GM10847 (cell line): ENCODE data around the gene CCSER1.

Experiments
- POLR2A ChIP-seq: IDR thresholded peaks from 2 replicates; pipeline ENCODE4 v1.6.1; 2011; ENCODE audit not compliant: insufficient read length; ENCODE audit errors: extremely low read depth

The CCSER1 gene

GRCh38 chr4:91268913-91269312 lies 1141.7 kb downstream of the CCSER1 start:
- no peak for TF ChIP-seq POLR2A

GRCh38 chr4:91279899-91280298 lies 1152.7 kb downstream of the CCSER1 start:
- no peak for TF ChIP-seq POLR2A

- TF ChIP-seq POLR2A: no peak
These were observed 1153.5 kb downstream of the CCSER1 start for GRCh38 chr4:91280551-91281290.

- no peak for TF ChIP-seq POLR2A
These were observed 1155.0 kb downstream of the CCSER1 start for GRCh38 chr4:91282217-91282616.

- TF ChIP-seq POLR2A: no peak
These were observed 1156.6 kb downstream of the CCSER1 start for GRCh38 chr4:91283726-91284230.

- no peak for TF ChIP-seq POLR2A
These were observed 1157.3 kb downstream of the CCSER1 start for GRCh38 chr4:91284480-91284879.

- no peak for TF ChIP-seq POLR2A
These were observed 1158.3 kb downstream of the CCSER1 start for GRCh38 chr4:91285487-91285886.

GRCh38 chr4:91288702-91289311 lies 1161.6 kb downstream of the CCSER1 start:
- no peak for TF ChIP-seq POLR2A

GRCh38 chr4:91298156-91298700 lies 1171.0 kb downstream of the CCSER1 start:
- TF ChIP-seq POLR2A: no peak

- no peak for TF ChIP-seq POLR2A
These were observed 1171.6 kb downstream of the CCSER1 start for GRCh38 chr4:91298824-91299223.

GRCh38 chr4:91302120-91302519 lies 1174.9 kb downstream of the CCSER1 start:
- no peak for TF ChIP-seq POLR2A

- no peak for TF ChIP-seq POLR2A
These were observed 1177.1 kb downstream of the CCSER1 start for GRCh38 chr4:91304292-91304691.

- no peak for TF ChIP-seq POLR2A
These were observed 1190.2 kb downstream of the CCSER1 start for GRCh38 chr4:91317434-91317833.

GRCh38 chr4:91319556-91320268 lies 1192.5 kb downstream of the CCSER1 start:
- no peak for TF ChIP-seq POLR2A

GRCh38 chr4:91322961-91323360 lies 1195.8 kb downstream of the CCSER1 start:
- TF ChIP-seq POLR2A: no peak

- no peak for TF ChIP-seq POLR2A
These were observed 1198.3 kb downstream of the CCSER1 start for GRCh38 chr4:91325495-91325894.
